NCI-H526 (cell line): ENCODE data around the gene GOSR2.
A peak's percentile ranks its signal among the peaks of the same experiment; 100 is the strongest.
"Not testable (repeated sequence)": the region's sequence is repeated elsewhere in the genome, so short reads cannot be mapped to it uniquely, and the experiment has no call there.

Source experiments
- DNase-seq, 2 experiments: peaks; one replicate each; lab custom pipeline; 2025; lab: John Stamatoyannopoulos, UW

GOSR2 gene

GRCh38 chr17:46930051-46930450 lies 7.1 kb downstream of the GOSR2 start:
- no peak for DNase-seq

- no peak for DNase-seq
These were observed 8.6 kb downstream of the GOSR2 start for GRCh38 chr17:46931596-46931995.

GRCh38 chr17:46935658-46936266 lies 12.8 kb downstream of the GOSR2 start:
- no peak for DNase-seq

GRCh38 chr17:46940692-46941404 lies 17.9 kb downstream of the GOSR2 start:
- peak; percentile 59 to 86 for DNase-seq

GRCh38 chr17:46942441-46943217 lies 19.7 kb downstream of the GOSR2 start:
- peak; percentile 58 to 87 for DNase-seq

GRCh38 chr17:46943218-46943500 lies 20.2 kb downstream of the GOSR2 start:
- no peak for DNase-seq

GRCh38 chr17:46943501-46944393 lies 20.8 kb downstream of the GOSR2 start:
- DNase-seq = peak in 1 of 2 experiments; percentile 38

- peak in 1 of 2 experiments; percentile 32 for DNase-seq
These were observed 22.0 kb downstream of the GOSR2 start for GRCh38 chr17:46944931-46945330.

GRCh38 chr17:46947216-46947615 lies 24.3 kb downstream of the GOSR2 start:
- DNase-seq = no peak

- DNase-seq = no peak
These were observed 25.6 kb downstream of the GOSR2 start for GRCh38 chr17:46948544-46948943.

- no peak for DNase-seq
These were observed 26.6 kb downstream of the GOSR2 start for GRCh38 chr17:46949291-46950174.

GRCh38 chr17:46950342-46950996 lies 27.5 kb downstream of the GOSR2 start:
- no peak for DNase-seq

GRCh38 chr17:46950997-46951621 lies 28.1 kb downstream of the GOSR2 start:
- DNase-seq = no peak

- no peak for DNase-seq
These were observed 28.7 kb downstream of the GOSR2 start for GRCh38 chr17:46951706-46952105.

- no peak for DNase-seq
These were observed 29.2 kb downstream of the GOSR2 start for GRCh38 chr17:46952115-46952514.

- not testable (repeated sequence) for DNase-seq
These were observed 30.2 kb downstream of the GOSR2 start for GRCh38 chr17:46953191-46953590.

- DNase-seq = no peak
These were observed 35.2 kb downstream of the GOSR2 start for GRCh38 chr17:46958041-46958591.

- no peak for DNase-seq
These were observed 37.2 kb downstream of the GOSR2 start for GRCh38 chr17:46960152-46960551.

- no peak for DNase-seq
These were observed 39.4 kb downstream of the GOSR2 start for GRCh38 chr17:46962374-46962790.

- no peak for DNase-seq
These were observed 40.6 kb downstream of the GOSR2 start for GRCh38 chr17:46963571-46963970.
